ENCODE results near the gene QPCTL.

- TF ChIP-seq ATF2 (CRISPR knock-in tag; IDR thresholded peaks at IDR 0.05) (no peak), NCOA1 (CRISPR knock-in tag; IDR thresholded peaks at IDR 0.05) (no peak), FOXM1 (CRISPR knock-in tag; IDR thresholded peaks at IDR 0.05) (no peak), ZNF614 (CRISPR knock-in tag; IDR thresholded peaks at IDR 0.05; ENCODE audit: borderline replicate concordance) (no peak), CTCF (CRISPR knock-in tag; IDR thresholded peaks at IDR 0.05) (no peak), ZKSCAN1 (IDR thresholded peaks at IDR 0.05; ENCODE audit: low read length) (no peak), CC2D1A (CRISPR knock-in tag; IDR thresholded peaks at IDR 0.05) (no peak)
- TF ChIP-seq, protein P1, sequence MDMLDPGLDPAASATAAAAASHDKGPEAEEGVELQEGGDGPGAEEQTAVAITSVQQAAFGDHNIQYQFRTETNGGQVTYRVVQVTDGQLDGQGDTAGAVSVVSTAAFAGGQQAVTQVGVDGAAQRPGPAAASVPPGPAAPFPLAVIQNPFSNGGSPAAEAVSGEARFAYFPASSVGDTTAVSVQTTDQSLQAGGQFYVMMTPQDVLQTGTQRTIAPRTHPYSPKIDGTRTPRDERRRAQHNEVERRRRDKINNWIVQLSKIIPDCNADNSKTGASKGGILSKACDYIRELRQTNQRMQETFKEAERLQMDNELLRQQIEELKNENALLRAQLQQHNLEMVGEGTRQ (IDR thresholded peaks at IDR 0.05; ENCODE audit: low read depth, low read length), result no peak
- TF ChIP-seq, protein P1 (CRISPR knock-in tag; IDR thresholded peaks at IDR 0.05; ENCODE audit: borderline replicate concordance), result no peak
These were observed 50.5 kb downstream of the QPCTL start for GRCh38 chr19:45742969-45743368.
